Calu3 (cell line): ENCODE data around the gene PIP4K2C. TPM values are rescaled to one million over a fixed set of nuclear protein-coding genes. Genes with fewer than 3 reads are reported as not detected.

Experiments
- BruUV-seq: library from RNA; stranded (reverse); fragments of 400-500 nt; replicated peaks from 2 replicates; lab custom pipeline; 2021; lab: Mats Ljungman, UMichigan
- CTCF ChIA-PET: fragments of 300-600 bp; sonication (Branson Sonifier 250); formaldehyde crosslinking; loops from one replicate; lab custom pipeline; 2022; ENCODE audit warnings: antibody characterized with exemption; lab: Charles Lee
- DNase-seq: peaks from one replicate; pipeline ENCODE4 v3.0.0; 2022
- H3K27ac Mint-ChIP-seq: one replicate; pipeline ENCODE4 v1.8.0; 2022; ENCODE audit warnings: mixed read lengths; ENCODE audit not compliant: unreplicated experiment
- H3K27me3 Mint-ChIP-seq: one replicate; pipeline ENCODE4 v1.8.0; 2022; ENCODE audit warnings: mixed read lengths; ENCODE audit not compliant: unreplicated experiment
- H3K36me3 Mint-ChIP-seq: one replicate; pipeline ENCODE4 v1.8.0; 2022; ENCODE audit warnings: mild to moderate bottlenecking, moderate library complexity, mixed read lengths; ENCODE audit not compliant: insufficient read depth, unreplicated experiment
- H3K4me1 Mint-ChIP-seq: one replicate; pipeline ENCODE4 v1.8.0; 2022; ENCODE audit warnings: mild to moderate bottlenecking, low read depth, mixed read lengths; ENCODE audit not compliant: unreplicated experiment
- H3K4me3 Mint-ChIP-seq: one replicate; pipeline ENCODE4 v1.8.0; 2022; ENCODE audit warnings: mild to moderate bottlenecking, low read depth, moderate library complexity, mixed read lengths; ENCODE audit not compliant: unreplicated experiment
- H3K9me3 Mint-ChIP-seq: one replicate; pipeline ENCODE4 v1.8.0; 2022; ENCODE audit warnings: low read depth, mixed read lengths; ENCODE audit not compliant: unreplicated experiment
- CTCF ChIP-seq: fragments of 200-600 bp; IDR thresholded peaks from one replicate; pipeline ENCODE4 v1.8.0; 2022; ENCODE audit warnings: antibody characterized with exemption; ENCODE audit not compliant: unreplicated experiment
- intact Hi-C: fragments of 100-400 bp; cut with micrococcal nuclease; formaldehyde crosslinking; loops from one replicate; pipeline ENCODE4 v1.10.0; 2022; ENCODE audit not compliant: unreplicated experiment
- total RNA-seq: library from RNA; stranded (reverse); gene quantifications from 2 replicates; pipeline ENCODE4 v1.2.3, GENCODE V29; 2022

Gene PIP4K2C
- total RNA-seq, 1 experiment from 2014 or later: 66.3 TPM

- CTCF ChIA-PET: no interaction called here
Observed at GRCh38 chr12:57577981-57578758, 12.8 kb upstream of the PIP4K2C start.

GRCh38 chr12:57579011-57579410 lies 12.0 kb upstream of the PIP4K2C start:
- H3K9me3 Mint-ChIP-seq: no peaks in the 10 kb centered on the region
- BruUV-seq: no TSS peak
- peaks cover 48% of the 10 kb centered on the region for H3K27me3 Mint-ChIP-seq
- no peak overlapping the region for H3K4me3 Mint-ChIP-seq
- H3K27ac Mint-ChIP-seq: no peak overlapping the region
- CTCF ChIA-PET: interaction anchor here (0.6 kb wide), 1 partner anchor 33 kb away, joined by 3 read pairs; the partner anchor contains the start of gene DCTN2
- TF ChIP-seq CTCF: no peak
- H3K4me1 Mint-ChIP-seq: peaks cover 15% of the 10 kb centered on the region
- intact Hi-C loops: no loop called here
- H3K36me3 Mint-ChIP-seq: no peaks in the 10 kb centered on the region
- no peak for DNase-seq

More at GRCh38 chr12:57577981-57578758, 12.8 kb upstream of the PIP4K2C start:
- no peaks in the 10 kb centered on the region for H3K36me3 Mint-ChIP-seq
- peaks cover 12% of the 10 kb centered on the region for H3K4me1 Mint-ChIP-seq
- H3K27ac Mint-ChIP-seq: no peak overlapping the region
- intact Hi-C loops: no loop called here
- BruUV-seq: no TSS peak
- no peak for DNase-seq
- H3K4me3 Mint-ChIP-seq: no peak overlapping the region
- no peaks in the 10 kb centered on the region for H3K9me3 Mint-ChIP-seq
- peaks cover 48% of the 10 kb centered on the region for H3K27me3 Mint-ChIP-seq
- TF ChIP-seq CTCF: no peak

GRCh38 chr12:57579677-57580465 lies 11.1 kb upstream of the PIP4K2C start:
- Mint-ChIP-seq H3K27ac (no peak overlapping the region), H3K4me3 (no peak overlapping the region), H3K36me3 (no peaks in the 10 kb centered on the region), H3K4me1 (peaks cover 15% of the 10 kb centered on the region), H3K27me3 (peaks cover 46% of the 10 kb centered on the region), H3K9me3 (no peaks in the 10 kb centered on the region)
- CTCF ChIA-PET: no interaction called here
- DNase-seq: no peak
- no TSS peak for BruUV-seq
- intact Hi-C loops: loop anchor here (5.0 kb wide), 1 partner anchor 112 kb away; the partner anchor contains the start of gene OS9
- TF ChIP-seq CTCF: no peak

GRCh38 chr12:57580466-57580795 lies 10.6 kb upstream of the PIP4K2C start:
- Mint-ChIP-seq H3K36me3 (no peaks in the 10 kb centered on the region), H3K4me1 (peaks cover 15% of the 10 kb centered on the region), H3K27ac (no peak overlapping the region), H3K4me3 (no peak overlapping the region), H3K27me3 (peaks cover 40% of the 10 kb centered on the region), H3K9me3 (no peaks in the 10 kb centered on the region)
- DNase-seq: no peak
- intact Hi-C loops: loop anchor here (5.0 kb wide), 1 partner anchor 112 kb away; the partner anchor contains the start of gene OS9
- no TSS peak for BruUV-seq
- TF ChIP-seq CTCF: no peak
- CTCF ChIA-PET: no interaction called here
